HEK293 (cell line): Measurements from ENCODE around the gene TOMM5.

ENCODE experiments used
- CTCF ChIA-PET: fragments of 350-600 bp; formaldehyde crosslinking; extraction: SDS; loops from one replicate; lab custom pipeline; 2021; ENCODE audit warnings: antibody characterized with exemption; lab: Yijun Ruan, JAX
- POLR2A ChIA-PET: fragments of 300-600 bp; formaldehyde crosslinking; extraction: SDS; loops from one replicate; lab custom pipeline; 2020; ENCODE audit warnings: antibody characterized with exemption, inconsistent platforms; lab: Yijun Ruan, JAX
- H3K27ac ChIP-seq: fragments of 200-500 bp; sonication (Bioruptor generic); 2 replicates; pipeline ENCODE4 v1.5.1; 2014; ENCODE audit warnings: low read depth, low read length, control low read depth, inconsistent platforms; ENCODE audit errors: extremely low read depth
- H3K36me3 ChIP-seq, 2 experiments: fragments of 200-500 bp in 1 of 2; sonication (Bioruptor generic) in 1 of 2; 1 replicate in 1 of 2; 2 replicates in 1 of 2; pipeline ENCODE4 v1.5.1; 2014 to 2017; ENCODE audit warnings: inconsistent platforms in 2 of 2, low read length in 2 of 2; ENCODE audit not compliant: control insufficient read depth in 2 of 2, insufficient read depth in 1 of 2
- H3K4me1 ChIP-seq: fragments of 200-500 bp; sonication (Bioruptor generic); 2 replicates; pipeline ENCODE4 v1.5.1; 2014; ENCODE audit warnings: mild to moderate bottlenecking, low read length, inconsistent platforms; ENCODE audit not compliant: control insufficient read depth, insufficient read depth
- H3K4me3 ChIP-seq: 2 replicates; pipeline ENCODE4 v1.5.1; 2011; ENCODE audit warnings: low read depth, mild to moderate bottlenecking, control low read depth, low read length, moderate library complexity
- H3K9me3 ChIP-seq: fragments of 200-500 bp; sonication (Bioruptor generic); 2 replicates; pipeline ENCODE4 v1.5.1; 2014; ENCODE audit warnings: low read depth, low read length, inconsistent platforms; ENCODE audit not compliant: control insufficient read depth, insufficient read depth
- HOXC10 ChIP-seq: sonication (generic); formaldehyde crosslinking; IDR thresholded peaks from 2 replicates; pipeline ENCODE4 v1.8.1; 2023; ENCODE audit warnings: mild to moderate bottlenecking, missing genetic modification reagents
- OSR2 ChIP-seq: fragments of 450-650 bp; formaldehyde crosslinking; IDR thresholded peaks from 2 replicates; pipeline ENCODE4 v1.5.1; 2016; ENCODE audit warnings: missing biosample characterization, missing genetic modification characterization
- REST ChIP-seq: fragments of 450-650 bp; formaldehyde crosslinking; IDR thresholded peaks from 2 replicates; pipeline ENCODE4 v1.5.1; 2016; ENCODE audit warnings: missing biosample characterization, missing genetic modification characterization
- ZBTB1 ChIP-seq: fragments of 450-650 bp; formaldehyde crosslinking; IDR thresholded peaks from 2 replicates; pipeline ENCODE4 v1.5.1; 2016; ENCODE audit warnings: missing biosample characterization, missing genetic modification characterization
- ZBTB44 ChIP-seq: fragments of 450-650 bp; IDR thresholded peaks from 2 replicates; pipeline ENCODE4 v1.5.1; 2018; ENCODE audit warnings: missing biosample characterization, mild to moderate bottlenecking, missing genetic modification characterization
- ZBTB48 ChIP-seq: fragments of 450-650 bp; formaldehyde crosslinking; IDR thresholded peaks from 2 replicates; pipeline ENCODE4 v1.5.1; 2016; ENCODE audit warnings: missing biosample characterization, missing genetic modification characterization
- ZEB2 ChIP-seq: fragments of 450-650 bp; formaldehyde crosslinking; IDR thresholded peaks from 2 replicates; pipeline ENCODE4 v1.5.1; 2016; ENCODE audit warnings: missing biosample characterization, missing genetic modification characterization
- ZNF133 ChIP-seq: fragments of 450-650 bp; formaldehyde crosslinking; IDR thresholded peaks from 2 replicates; pipeline ENCODE4 v1.5.1; 2016; ENCODE audit warnings: missing biosample characterization, missing genetic modification characterization
- ZNF138 ChIP-seq: fragments of 450-650 bp; formaldehyde crosslinking; IDR thresholded peaks from 2 replicates; pipeline ENCODE4 v1.5.1; 2016; ENCODE audit warnings: missing biosample characterization, missing genetic modification characterization, borderline replicate concordance
- ZNF146 ChIP-seq: fragments of 450-650 bp; formaldehyde crosslinking; IDR thresholded peaks from 2 replicates; pipeline ENCODE4 v1.5.1; 2016; ENCODE audit warnings: missing biosample characterization, missing genetic modification characterization
- ZNF202 ChIP-seq: fragments of 450-650 bp; formaldehyde crosslinking; IDR thresholded peaks from 2 replicates; pipeline ENCODE4 v1.5.1; 2016; ENCODE audit warnings: missing biosample characterization, missing genetic modification characterization, borderline replicate concordance
- ZNF211 ChIP-seq: fragments of 450-650 bp; formaldehyde crosslinking; IDR thresholded peaks from 2 replicates; pipeline ENCODE4 v1.5.1; 2016; ENCODE audit warnings: low read depth, missing biosample characterization, missing genetic modification characterization
- ZNF221 ChIP-seq: fragments of 450-650 bp; formaldehyde crosslinking; IDR thresholded peaks from 2 replicates; pipeline ENCODE4 v1.5.1; 2017; ENCODE audit warnings: missing biosample characterization, missing genetic modification characterization, borderline replicate concordance
- ZNF23 ChIP-seq: fragments of 450-650 bp; formaldehyde crosslinking; IDR thresholded peaks from 2 replicates; pipeline ENCODE4 v1.5.1; 2016; ENCODE audit warnings: missing biosample characterization, missing genetic modification characterization, borderline replicate concordance
- ZNF335 ChIP-seq: fragments of 450-650 bp; formaldehyde crosslinking; conservative IDR thresholded peaks from 2 replicates; pipeline ENCODE4 v1.5.1; 2016; ENCODE audit warnings: missing biosample characterization, missing genetic modification characterization
- ZNF354C ChIP-seq: fragments of 450-650 bp; formaldehyde crosslinking; IDR thresholded peaks from 2 replicates; pipeline ENCODE4 v1.5.1; 2016; ENCODE audit warnings: missing biosample characterization, missing genetic modification characterization, low read depth, borderline replicate concordance
- ZNF416 ChIP-seq: fragments of 450-650 bp; formaldehyde crosslinking; IDR thresholded peaks from 2 replicates; pipeline ENCODE4 v1.5.1; 2016; ENCODE audit warnings: missing biosample characterization, missing genetic modification characterization
- ZNF501 ChIP-seq: fragments of 450-650 bp; formaldehyde crosslinking; IDR thresholded peaks from 2 replicates; pipeline ENCODE4 v1.5.1; 2016; ENCODE audit warnings: missing biosample characterization, missing genetic modification characterization
- ZNF639 ChIP-seq: fragments of 450-650 bp; formaldehyde crosslinking; IDR thresholded peaks from 2 replicates; pipeline ENCODE4 v1.5.1; 2016; ENCODE audit warnings: missing biosample characterization, missing genetic modification characterization
- ZNF670 ChIP-seq: fragments of 450-650 bp; formaldehyde crosslinking; IDR thresholded peaks from 2 replicates; pipeline ENCODE4 v1.5.1; 2016; ENCODE audit warnings: missing biosample characterization, missing genetic modification characterization, low read depth
- ZSCAN23 ChIP-seq: fragments of 450-650 bp; formaldehyde crosslinking; IDR thresholded peaks from 2 replicates; pipeline ENCODE4 v1.5.1; 2016; ENCODE audit warnings: missing biosample characterization, missing genetic modification characterization
- ZXDB ChIP-seq: fragments of 450-650 bp; formaldehyde crosslinking; IDR thresholded peaks from 2 replicates; pipeline ENCODE4 v1.5.1; 2016; ENCODE audit warnings: missing biosample characterization, missing genetic modification characterization
- TF ChIP-seq, protein P1 (sequence below): fragments of 450-650 bp; formaldehyde crosslinking; IDR thresholded peaks from 2 replicates; pipeline ENCODE4 v1.5.1; 2016; ENCODE audit warnings: missing biosample characterization, missing genetic modification characterization

TOMM5 gene

GRCh38 chr9:37592108-37592951, at the start of gene TOMM5 (continued):
- TF ChIP-seq ZEB2 (tag by site-specific recombination) (peak; percentile 58; the same call in 1 of the 2 replicates), REST (tag by site-specific recombination) (peak; percentile 67), ZNF501 (tag by site-specific recombination) (peak; percentile 67; the same call in 1 of the 2 replicates), ZNF639 (tag by site-specific recombination) (peak; percentile 33; the same call in 1 of the 2 replicates), ZNF133 (tag by site-specific recombination) (no peak), OSR2 (tag by site-specific recombination) (no peak), ZNF335 (tag by site-specific recombination) (peak; percentile 80), ZBTB48 (peak; percentile 96), ZNF138 (tag by site-specific recombination) (no peak), ZBTB1 (tag by site-specific recombination) (no peak)

DNA sequence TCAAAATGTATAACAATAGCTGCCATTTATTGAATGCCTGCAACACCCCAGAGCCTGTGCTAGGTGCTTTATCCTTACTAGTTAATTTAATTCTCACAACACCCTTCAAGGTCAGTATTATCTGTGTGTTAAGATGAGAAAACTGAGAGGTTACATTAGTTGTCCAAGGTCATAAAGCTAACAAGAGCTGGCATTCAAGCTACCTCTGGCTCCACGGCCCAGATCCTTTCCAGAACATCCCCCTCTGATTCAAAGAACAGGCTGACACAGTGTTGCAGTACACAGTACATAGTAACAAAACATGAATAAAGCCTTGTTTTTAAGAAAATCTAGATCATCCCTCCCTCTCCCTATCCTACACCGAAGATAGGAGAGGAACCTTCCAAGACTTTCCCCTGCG, 48.9 kb upstream of the TOMM5 start:
- POLR2A ChIA-PET = no interaction called here
- Histone ChIP-seq H3K4me1 (no peaks in the 10 kb centered on the region), H3K36me3 (no peaks in the 10 kb centered on the region), H3K9me3 (no peaks in the 10 kb centered on the region), H3K4me3 (no peak overlapping the region)
- CTCF ChIA-PET = no interaction called here
- TF ChIP-seq HOXC10 (CRISPR knock-in tag) (no peak), ZNF202 (tag by site-specific recombination) (no peak), ZXDB (tag by site-specific recombination) (no peak), ZNF670 (tag by site-specific recombination) (no peak), ZNF354C (tag by site-specific recombination) (no peak), ZNF221 (no peak), ZNF146 (no peak), ZBTB44 (no peak), ZSCAN23 (no peak), ZNF211 (tag by site-specific recombination) (no peak), ZNF416 (tag by site-specific recombination) (no peak), ZNF23 (tag by site-specific recombination) (no peak)
- TF ChIP-seq, protein P1, sequence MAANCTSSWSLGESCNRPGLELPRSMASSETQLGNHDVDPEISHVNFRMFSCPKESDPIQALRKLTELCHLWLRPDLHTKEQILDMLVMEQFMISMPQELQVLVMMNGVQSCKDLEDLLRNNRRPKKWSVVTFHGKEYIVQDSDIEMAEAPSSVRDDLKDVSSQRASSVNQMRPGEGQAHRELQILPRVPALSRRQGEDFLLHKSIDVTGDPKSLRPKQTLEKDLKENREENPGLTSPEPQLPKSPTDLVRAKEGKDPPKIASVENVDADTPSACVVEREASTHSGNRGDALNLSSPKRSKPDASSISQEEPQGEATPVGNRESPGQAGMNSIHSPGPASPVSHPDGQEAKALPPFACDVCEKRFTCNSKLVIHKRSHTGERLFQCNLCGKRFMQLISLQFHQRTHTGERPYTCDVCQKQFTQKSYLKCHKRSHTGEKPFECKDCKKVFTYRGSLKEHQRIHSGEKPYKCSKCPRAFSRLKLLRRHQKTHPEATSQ (tag by site-specific recombination) = no peak
- TF ChIP-seq, all 188 proteins: peak for 0
- no peak overlapping the region for H3K27ac ChIP-seq
